Liver (tissue), 3 donors: ENCODE data around the gene OSBPL10.

ENCODE experiments used
- ATF3 ChIP-seq: IDR thresholded peaks from 2 replicates; pipeline ENCODE4 v1.6.1; 2016; ENCODE audit warnings: antibody characterized with exemption
- CTCF ChIP-seq: fragments of 150-350 bp; IDR thresholded peaks from 2 replicates; pipeline ENCODE4 v1.5.1; 2017; ENCODE audit warnings: improper control_type of control experiment, low read depth, low read length; ENCODE audit not compliant: missing input control
- EGR1 ChIP-seq, 2 donors: IDR thresholded peaks; 2 replicates each; pipeline ENCODE4 v1.6.1; 2016 to 2018; ENCODE audit warnings: antibody characterized with exemption in 2 of 2, low read depth in 2 of 2
- GABPA ChIP-seq, 2 donors: IDR thresholded peaks in 1 of 2; conservative IDR thresholded peaks in 1 of 2; 2 replicates each; pipeline ENCODE4 v1.6.1; 2016; ENCODE audit warnings: antibody characterized with exemption in 2 of 2, mild to moderate bottlenecking in 1 of 2, moderate library complexity in 1 of 2
- RAD21 ChIP-seq, 2 donors: IDR thresholded peaks; 2 replicates each; pipeline ENCODE4 v1.6.1; 2016; ENCODE audit warnings: antibody characterized with exemption in 2 of 2, mild to moderate bottlenecking in 2 of 2
- TAF1 ChIP-seq: conservative IDR thresholded peaks from 2 replicates; pipeline ENCODE4 v1.6.1; 2016; ENCODE audit warnings: antibody characterized with exemption, mild to moderate bottlenecking
- YY1 ChIP-seq: IDR thresholded peaks from 2 replicates; pipeline ENCODE4 v1.6.1; 2016; ENCODE audit warnings: antibody characterized with exemption, mild to moderate bottlenecking
- ZBTB33 ChIP-seq: IDR thresholded peaks from 2 replicates; pipeline ENCODE4 v1.6.1; 2016; ENCODE audit warnings: antibody characterized with exemption
- donor health status: healthy.
- donor health status: healthy.

- no peak for TF ChIP-seq RAD21 (IDR thresholded peaks at IDR 0.05)
- no peak for TF ChIP-seq CTCF
- TF ChIP-seq ATF3 = no peak
- no peak for TF ChIP-seq YY1
- TF ChIP-seq EGR1 (IDR thresholded peaks at IDR 0.05; ENCODE audit: low read depth in 2 of 2) = no peak
- TF ChIP-seq ZBTB33 = no peak
- TF ChIP-seq TAF1 = no peak
- TF ChIP-seq GABPA (IDR thresholded peaks at IDR 0.05 in 1 of 2, conservative IDR thresholded peaks at IDR 0.05 in 1 of 2) = no peak
These were observed 90.2 kb downstream of the OSBPL10 start for GRCh38 chr3:31890742-31891469.
